Endothelial cell (in vitro differentiated cells): ENCODE results near the gene B3GALT2. TPM values are rescaled to one million over a fixed set of nuclear protein-coding genes. Genes with fewer than 3 reads are reported as not detected.
A peak's percentile ranks its signal among the peaks of the same experiment; 100 is the strongest.
"Not testable (repeated sequence)": the region's sequence is repeated elsewhere in the genome, so short reads cannot be mapped to it uniquely, and the experiment has no call there.

Experiments
- DNase-seq: peaks from one replicate; pipeline ENCODE4 v3.0.0; 2021; ENCODE audit warnings: low spot score
- H3K27ac Mint-ChIP-seq: one replicate; pipeline ENCODE4 v1.8.0; 2021; ENCODE audit warnings: mixed read lengths, inconsistent platforms; ENCODE audit not compliant: unreplicated experiment
- H3K27me3 Mint-ChIP-seq: one replicate; pipeline ENCODE4 v1.8.0; 2021; ENCODE audit warnings: mild to moderate bottlenecking, moderate library complexity, mixed read lengths, inconsistent platforms; ENCODE audit not compliant: unreplicated experiment
- H3K36me3 Mint-ChIP-seq: one replicate; pipeline ENCODE4 v1.8.0; 2021; ENCODE audit warnings: mild to moderate bottlenecking, low read depth, mixed read lengths, inconsistent platforms; ENCODE audit not compliant: unreplicated experiment
- H3K4me1 Mint-ChIP-seq: one replicate; pipeline ENCODE4 v1.8.0; 2021; ENCODE audit warnings: mild to moderate bottlenecking, mixed read lengths, inconsistent platforms; ENCODE audit not compliant: unreplicated experiment
- H3K4me3 Mint-ChIP-seq: one replicate; pipeline ENCODE4 v1.8.0; 2021; ENCODE audit warnings: mild to moderate bottlenecking, mixed read lengths, inconsistent platforms; ENCODE audit not compliant: unreplicated experiment
- H3K9me3 Mint-ChIP-seq: one replicate; pipeline ENCODE4 v1.8.0; 2021; ENCODE audit warnings: mixed read lengths, inconsistent platforms; ENCODE audit not compliant: unreplicated experiment
- CTCF ChIP-seq: fragments of 200-600 bp; sonication (generic); IDR thresholded peaks from one replicate; pipeline ENCODE4 v1.5.0; 2021; ENCODE audit warnings: antibody characterized with exemption; ENCODE audit not compliant: unreplicated experiment
- total RNA-seq: library from RNA; stranded (reverse); fragmentation: NEBNext Ultra II Directional; extraction: Animal tissue kit (Norgen Biotek cat#: 25700); gene quantifications from one replicate; pipeline ENCODE4 v1.2.1, GENCODE V29; 2021; ENCODE audit not compliant: unreplicated experiment

B3GALT2 gene
- total RNA-seq, 1 donor from 2014 or later = 0.10 TPM

- peaks cover 15% of the 10 kb centered on the region for H3K36me3 Mint-ChIP-seq
- H3K9me3 Mint-ChIP-seq = peaks cover 4% of the 10 kb centered on the region
Measured at GRCh38 chr1:193190096-193190744, 3.8 kb upstream of the B3GALT2 start.

GRCh38 chr1:193189442-193190095, 3.2 kb upstream of the B3GALT2 start:
- peaks cover 4% of the 10 kb centered on the region for H3K9me3 Mint-ChIP-seq
- no peak overlapping the region for H3K27ac Mint-ChIP-seq
- no peak for TF ChIP-seq CTCF
- H3K27me3 Mint-ChIP-seq = no peaks in the 10 kb centered on the region
- H3K36me3 Mint-ChIP-seq = peaks cover 15% of the 10 kb centered on the region
- DNase-seq = no peak
- peaks cover 3% of the 10 kb centered on the region for H3K4me1 Mint-ChIP-seq
- H3K4me3 Mint-ChIP-seq = no peak overlapping the region

More at GRCh38 chr1:193190096-193190744, 3.8 kb upstream of the B3GALT2 start:
- H3K4me1 Mint-ChIP-seq = peaks cover 3% of the 10 kb centered on the region
- H3K27me3 Mint-ChIP-seq = no peaks in the 10 kb centered on the region
- DNase-seq = no peak
- peak overlapping the region; percentile 65 for H3K4me3 Mint-ChIP-seq
- TF ChIP-seq CTCF = no peak
- H3K27ac Mint-ChIP-seq = no peak overlapping the region

GRCh38 chr1:193188915-193189314, 2.5 kb upstream of the B3GALT2 start:
- not testable (repeated sequence) for H3K9me3 Mint-ChIP-seq, H3K4me3 Mint-ChIP-seq, H3K27me3 Mint-ChIP-seq, H3K4me1 Mint-ChIP-seq, H3K27ac Mint-ChIP-seq, DNase-seq
- peaks cover 15% of the 10 kb centered on the region for H3K36me3 Mint-ChIP-seq

- TF ChIP-seq CTCF = no peak
- peaks cover 4% of the 10 kb centered on the region for H3K9me3 Mint-ChIP-seq
- no peak overlapping the region for H3K4me3 Mint-ChIP-seq
- peaks cover 3% of the 10 kb centered on the region for H3K4me1 Mint-ChIP-seq
- no peak for DNase-seq
- H3K27ac Mint-ChIP-seq = no peak overlapping the region
- H3K27me3 Mint-ChIP-seq = no peaks in the 10 kb centered on the region
- peaks cover 5% of the 10 kb centered on the region for H3K36me3 Mint-ChIP-seq
Measured at GRCh38 chr1:193187114-193187513, 701 bp upstream of the B3GALT2 start.

GRCh38 chr1:193185211-193185610, 1.2 kb downstream of the B3GALT2 start:
- no peaks in the 10 kb centered on the region for H3K36me3 Mint-ChIP-seq
- H3K27me3 Mint-ChIP-seq = no peaks in the 10 kb centered on the region
- H3K9me3 Mint-ChIP-seq = no peaks in the 10 kb centered on the region
- no peak for TF ChIP-seq CTCF
- no peak for DNase-seq
- no peak overlapping the region for H3K4me3 Mint-ChIP-seq
- H3K27ac Mint-ChIP-seq = no peak overlapping the region
- peaks cover 3% of the 10 kb centered on the region for H3K4me1 Mint-ChIP-seq
